Measurements from ENCODE around the gene NAALAD2.
"Not testable (repeated sequence)": the region's sequence is repeated elsewhere in the genome, so short reads cannot be mapped to it uniquely, and the experiment has no call there.

Gene NAALAD2

GRCh38 chr11:90192869-90193582 is 58.6 kb downstream of the NAALAD2 start:
- DNase-seq (ENCODE audit: low spot score) = no peak

GRCh38 chr11:90197377-90197776 is 62.9 kb downstream of the NAALAD2 start:
- DNase-seq (ENCODE audit: low spot score) = no peak

GRCh38 chr11:90202342-90202741 is 67.9 kb downstream of the NAALAD2 start:
- DNase-seq (ENCODE audit: low spot score) = no peak

GRCh38 chr11:90204407-90204806 is 69.9 kb downstream of the NAALAD2 start:
- DNase-seq (ENCODE audit: low spot score) = no peak

GRCh38 chr11:90204832-90205646 is 70.6 kb downstream of the NAALAD2 start:
- DNase-seq (ENCODE audit: low spot score) = no peak

- not testable (repeated sequence) for DNase-seq (ENCODE audit: low spot score)
These were observed 73.5 kb downstream of the NAALAD2 start for GRCh38 chr11:90207992-90208391.

- DNase-seq (ENCODE audit: low spot score) = no peak
These were observed 74.4 kb downstream of the NAALAD2 start for GRCh38 chr11:90208857-90209256.

GRCh38 chr11:90213322-90213721 is 78.9 kb downstream of the NAALAD2 start:
- DNase-seq (ENCODE audit: low spot score) = no peak

GRCh38 chr11:90216611-90217010 is 82.1 kb downstream of the NAALAD2 start:
- no peak for DNase-seq (ENCODE audit: low spot score)

- DNase-seq (ENCODE audit: low spot score) = peak; percentile 49
These were observed 84.1 kb downstream of the NAALAD2 start for GRCh38 chr11:90218606-90219005.

- DNase-seq (ENCODE audit: low spot score) = no peak
These were observed 85.0 kb downstream of the NAALAD2 start for GRCh38 chr11:90219438-90219837.

- no peak for DNase-seq (ENCODE audit: low spot score)
These were observed 85.9 kb downstream of the NAALAD2 start for GRCh38 chr11:90220391-90220790.

GRCh38 chr11:90221803-90222458 is 87.5 kb downstream of the NAALAD2 start:
- DNase-seq (ENCODE audit: low spot score) = no peak

- DNase-seq (ENCODE audit: low spot score) = peak; percentile 90
These were observed 88.2 kb downstream of the NAALAD2 start, which contains the start of gene CHORDC1 for GRCh38 chr11:90222459-90223247. Gene CHORDC1 (minus strand): TSS chr11:90223049. CDS start chr11:90222954, 95 bp downstream.

- DNase-seq (ENCODE audit: low spot score) = no peak
These were observed 88.8 kb downstream of the NAALAD2 start for GRCh38 chr11:90223248-90223585.

GRCh38 chr11:90228056-90228455 is 93.6 kb downstream of the NAALAD2 start:
- no peak for DNase-seq (ENCODE audit: low spot score)

- DNase-seq (ENCODE audit: low spot score) = no peak
These were observed 95.3 kb downstream of the NAALAD2 start for GRCh38 chr11:90229791-90230190.

- DNase-seq (ENCODE audit: low spot score) = no peak
These were observed 100.5 kb downstream of the NAALAD2 start for GRCh38 chr11:90234977-90235376.

- DNase-seq (ENCODE audit: low spot score) = no peak
These were observed 101.1 kb downstream of the NAALAD2 start for GRCh38 chr11:90235526-90235925.

GRCh38 chr11:90237004-90237403 is 102.5 kb downstream of the NAALAD2 start:
- DNase-seq (ENCODE audit: low spot score) = no peak

- DNase-seq (ENCODE audit: low spot score) = not testable (repeated sequence)
These were observed 105.6 kb downstream of the NAALAD2 start for GRCh38 chr11:90239967-90240636.
